ENCODE results near the gene ATP2B2. TPM values are rescaled to one million over a fixed set of nuclear protein-coding genes. Genes with fewer than 3 reads are reported as not detected.

The ATP2B2 gene
- total and polyA plus RNA-seq, 2 of the 8 experiments (the other 6 are each of a cell fraction or from before 2014, with no cell fraction given) = 0.14 to 1.2 TPM

DNA sequence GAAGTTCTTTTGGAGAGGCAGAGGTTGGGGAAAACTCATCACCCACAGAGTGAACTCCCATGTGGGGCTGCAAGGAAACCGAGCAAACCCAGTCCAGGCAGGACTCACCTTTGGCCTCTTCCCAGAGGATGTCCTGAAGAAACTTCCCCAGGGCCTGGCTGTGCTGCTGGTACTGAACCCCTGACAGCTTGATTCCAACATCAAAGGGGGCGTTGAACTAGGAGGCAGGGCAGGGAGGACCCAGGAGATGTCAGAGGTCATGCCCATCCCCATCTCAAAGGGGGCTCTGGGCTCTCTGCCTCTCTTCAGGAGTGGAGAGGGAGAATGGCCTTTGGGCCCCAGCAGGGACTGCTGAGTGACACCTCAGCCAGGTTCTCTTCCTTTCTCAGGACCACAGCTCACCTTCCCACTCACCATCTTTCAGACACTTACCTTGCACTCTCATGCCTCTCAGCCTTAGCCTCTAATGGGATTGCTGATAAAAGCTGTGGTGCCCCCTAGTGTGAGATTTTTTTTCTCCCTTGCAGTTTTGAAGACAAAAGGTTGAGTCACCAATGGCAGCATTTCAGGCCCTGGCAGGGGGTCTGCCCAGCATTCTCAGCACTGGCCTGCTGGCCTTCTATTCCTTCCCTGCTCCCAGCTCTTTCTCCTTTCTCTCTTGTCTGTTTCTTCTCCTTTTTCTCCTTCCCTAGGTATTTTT lies 218.6 kb downstream of the ATP2B2 start (continued):
- peak; percentile 60 to 63 for TF ChIP-seq RAD21 (IDR thresholded peaks at IDR 0.05 in 1 of 2, conservative IDR thresholded peaks at IDR 0.05 in 1 of 2; ENCODE audit: low read depth in 2 of 2, low read length in 2 of 2)

Data from H1 (cell line).